ENCODE results near the gene PNPLA8. TPM values are rescaled to one million over a fixed set of nuclear protein-coding genes. Genes with fewer than 3 reads are reported as not detected.

Gene PNPLA8
- polyA plus RNA-seq, 1 experiment, result 26.7 TPM

DNA sequence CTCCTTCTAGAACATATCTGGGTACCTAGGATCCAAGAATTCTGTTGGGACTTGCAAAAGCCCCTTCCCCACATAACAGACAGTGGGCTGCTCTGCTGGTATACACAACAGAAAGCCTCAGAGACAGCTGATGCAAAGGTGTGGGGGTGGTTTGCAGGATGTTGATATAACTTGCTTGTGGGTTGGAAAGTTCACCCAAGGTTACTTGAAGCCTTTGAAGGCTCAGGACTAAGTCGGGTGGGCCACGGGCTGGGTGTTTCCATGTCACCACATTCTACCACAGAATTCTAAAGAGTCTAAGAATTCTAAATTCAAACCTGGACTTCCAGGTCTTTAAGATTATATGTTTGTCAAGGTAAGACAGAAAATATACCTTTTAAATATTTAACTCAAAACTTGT is 62.3 kb downstream of the PNPLA8 start:
- Histone ChIP-seq H3K27me3 (ENCODE audit: control insufficient read depth, insufficient read depth, low read length) (peaks cover 5% of the 10 kb centered on the region), H3K27ac (ENCODE audit: low read depth, low read length) (no peak overlapping the region), H3K4me3 (ENCODE audit: low read depth, low read length) (no peak overlapping the region), H3K9me3 (ENCODE audit: control insufficient read depth, insufficient read depth, low read length) (no peaks in the 10 kb centered on the region)
- POLR2A ChIA-PET, result no interaction called here
- TF ChIP-seq, protein P1, sequence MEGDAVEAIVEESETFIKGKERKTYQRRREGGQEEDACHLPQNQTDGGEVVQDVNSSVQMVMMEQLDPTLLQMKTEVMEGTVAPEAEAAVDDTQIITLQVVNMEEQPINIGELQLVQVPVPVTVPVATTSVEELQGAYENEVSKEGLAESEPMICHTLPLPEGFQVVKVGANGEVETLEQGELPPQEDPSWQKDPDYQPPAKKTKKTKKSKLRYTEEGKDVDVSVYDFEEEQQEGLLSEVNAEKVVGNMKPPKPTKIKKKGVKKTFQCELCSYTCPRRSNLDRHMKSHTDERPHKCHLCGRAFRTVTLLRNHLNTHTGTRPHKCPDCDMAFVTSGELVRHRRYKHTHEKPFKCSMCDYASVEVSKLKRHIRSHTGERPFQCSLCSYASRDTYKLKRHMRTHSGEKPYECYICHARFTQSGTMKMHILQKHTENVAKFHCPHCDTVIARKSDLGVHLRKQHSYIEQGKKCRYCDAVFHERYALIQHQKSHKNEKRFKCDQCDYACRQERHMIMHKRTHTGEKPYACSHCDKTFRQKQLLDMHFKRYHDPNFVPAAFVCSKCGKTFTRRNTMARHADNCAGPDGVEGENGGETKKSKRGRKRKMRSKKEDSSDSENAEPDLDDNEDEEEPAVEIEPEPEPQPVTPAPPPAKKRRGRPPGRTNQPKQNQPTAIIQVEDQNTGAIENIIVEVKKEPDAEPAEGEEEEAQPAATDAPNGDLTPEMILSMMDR (IDR thresholded peaks at IDR 0.05; ENCODE audit: low read depth, low read length), result no peak
- no peak for DNase-seq (ENCODE audit: low read depth, low spot score)
- CTCF ChIA-PET, result interaction anchor here (1.4 kb wide), 1 partner anchor 33 kb away, joined by 5 read pairs; no protein-coding TSS in a partner anchor

DNA sequence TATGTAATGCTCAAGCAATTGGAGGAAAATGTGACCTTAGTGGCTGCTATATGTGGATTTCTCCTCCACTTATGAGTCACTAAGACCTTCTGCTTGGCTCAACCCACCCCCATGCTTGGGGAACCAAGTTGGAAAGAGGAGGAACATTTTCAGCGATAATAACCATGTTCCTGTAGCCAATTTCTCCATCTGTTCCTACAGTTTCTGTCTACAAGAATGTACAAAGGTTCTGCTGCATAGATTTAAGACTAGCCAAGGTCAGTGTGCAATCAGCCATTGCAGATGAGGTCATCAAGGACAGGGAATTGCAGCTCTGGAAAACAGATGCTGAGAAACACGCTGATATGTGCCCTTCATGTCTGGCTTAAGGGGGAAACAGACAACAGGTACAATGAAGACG is 64.1 kb downstream of the PNPLA8 start:
- DNase-seq (ENCODE audit: low read depth, low spot score), result no peak
- CTCF ChIA-PET, result interaction anchor here (0.6 to 1.0 kb wide), 3 partner anchors 9 to 318 kb away, joined by 3 to 4 read pairs (median 4); no protein-coding TSS in a partner anchor
- POLR2A ChIA-PET, result no interaction called here

DNA sequence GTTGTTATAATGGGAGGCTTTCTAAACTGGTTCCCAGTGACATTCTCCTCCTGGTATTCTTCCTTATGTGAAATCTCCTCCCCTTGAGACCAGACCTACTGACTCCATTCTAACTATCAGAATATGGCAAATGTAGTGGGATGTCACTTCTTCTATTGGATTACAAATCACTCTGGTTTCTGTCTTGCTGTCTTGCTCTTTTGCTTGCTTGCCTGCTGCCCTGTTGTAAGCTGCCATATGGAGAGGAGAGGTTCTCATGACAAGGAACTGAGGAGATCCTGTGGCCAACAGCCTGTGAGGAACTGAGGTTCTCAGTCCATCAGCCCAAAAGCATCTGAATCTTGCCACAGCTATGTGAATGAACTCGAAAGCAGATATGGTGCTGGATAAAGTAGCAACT is 65.0 kb downstream of the PNPLA8 start:
- no peak for DNase-seq (ENCODE audit: low read depth, low spot score)
- TF ChIP-seq, protein P1 (IDR thresholded peaks at IDR 0.05; ENCODE audit: low read depth, low read length), result no peak
- ChIA-PET POLR2A (no interaction called here), CTCF (interaction anchor here (1.2 to 2.0 kb wide), 2 partner anchors 278 to 288 kb away, joined by 3 to 7 read pairs; no protein-coding TSS in a partner anchor)
- Histone ChIP-seq H3K27me3 (ENCODE audit: control insufficient read depth, insufficient read depth, low read length) (peaks cover 25% of the 10 kb centered on the region), H3K4me3 (ENCODE audit: low read depth, low read length) (no peak overlapping the region), H3K9me3 (ENCODE audit: control insufficient read depth, insufficient read depth, low read length) (no peaks in the 10 kb centered on the region; the same call in 1 of the 2 replicates), H3K27ac (ENCODE audit: low read depth, low read length) (no peak overlapping the region)

More for the DNA sequence above, 64.1 kb downstream of the PNPLA8 start:
- H3K27ac ChIP-seq (ENCODE audit: low read depth, low read length), result no peak overlapping the region
- TF ChIP-seq, protein P1 (IDR thresholded peaks at IDR 0.05; ENCODE audit: low read depth, low read length), result no peak
- no peaks in the 10 kb centered on the region for H3K9me3 ChIP-seq (ENCODE audit: control insufficient read depth, insufficient read depth, low read length)
- peaks cover 20% of the 10 kb centered on the region for H3K27me3 ChIP-seq (ENCODE audit: control insufficient read depth, insufficient read depth, low read length)
- H3K4me3 ChIP-seq (ENCODE audit: low read depth, low read length), result no peak overlapping the region

DNA sequence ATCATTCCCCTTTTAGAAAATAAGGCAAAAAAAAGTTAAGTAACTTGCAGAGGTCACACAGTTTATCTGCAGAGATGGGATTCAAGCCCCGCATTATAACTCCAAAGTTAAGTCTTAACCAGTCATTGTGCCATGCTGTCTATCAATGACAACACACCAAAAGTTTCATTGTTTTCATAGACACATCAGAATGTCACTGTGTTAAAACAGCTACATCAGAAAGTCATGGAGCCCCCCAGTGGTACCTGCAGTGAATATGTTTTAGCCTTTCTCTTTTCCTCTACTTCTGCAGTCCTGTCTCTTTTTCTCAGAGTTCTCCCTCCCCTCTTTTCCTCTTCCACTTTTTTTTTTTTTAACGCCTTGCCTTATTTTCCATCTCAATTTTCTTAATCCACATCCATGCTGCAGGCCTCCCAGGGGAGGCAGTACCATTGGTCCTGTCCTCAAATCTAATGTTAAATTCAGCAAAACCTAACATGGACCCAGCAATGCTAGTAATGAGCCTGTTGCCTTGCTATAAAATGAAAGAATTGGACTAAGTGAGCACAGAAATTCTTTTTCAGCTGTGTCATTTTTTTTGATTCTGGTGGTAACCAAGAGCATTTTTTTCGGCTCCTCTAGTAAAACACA is 65.9 kb downstream of the PNPLA8 start:
- no peak for DNase-seq (ENCODE audit: low read depth, low spot score)
- ChIA-PET POLR2A (interaction anchor here (0.7 kb wide), 1 partner anchor 360 kb away, joined by 4 read pairs; no protein-coding TSS in a partner anchor), CTCF (interaction anchor here (0.6 to 2.0 kb wide), 6 partner anchors 9 to 287 kb away, joined by 3 to 7 read pairs (median 4); no protein-coding TSS in a partner anchor)
- Histone ChIP-seq H3K27ac (ENCODE audit: low read depth, low read length) (no peak overlapping the region), H3K27me3 (ENCODE audit: control insufficient read depth, insufficient read depth, low read length) (peaks cover 33% of the 10 kb centered on the region), H3K9me3 (ENCODE audit: control insufficient read depth, insufficient read depth, low read length) (no peaks in the 10 kb centered on the region; the same call in 1 of the 2 replicates), H3K4me3 (ENCODE audit: low read depth, low read length) (no peak overlapping the region)
- TF ChIP-seq, protein P1 (IDR thresholded peaks at IDR 0.05; ENCODE audit: low read depth, low read length), result peak; percentile 59

DNA sequence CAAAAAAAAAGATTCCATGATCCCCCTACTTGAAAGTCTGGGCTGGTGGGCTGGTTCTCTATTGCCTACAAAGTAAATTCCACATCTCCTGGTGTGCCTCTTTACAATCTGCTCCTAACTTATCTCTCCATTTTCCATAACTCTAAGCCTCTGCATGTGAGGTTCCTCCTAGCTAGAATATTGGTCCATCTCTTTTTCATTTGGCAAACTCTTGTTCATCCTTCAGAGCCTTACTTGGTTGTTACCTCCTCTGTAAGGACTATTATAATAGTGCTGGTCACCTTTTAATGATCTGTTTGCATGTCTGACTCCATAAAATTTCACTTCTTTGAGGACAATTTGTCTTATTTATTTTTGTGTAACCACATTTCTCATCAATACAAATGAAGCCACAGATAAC is 68.1 kb downstream of the PNPLA8 start:
- Histone ChIP-seq H3K27me3 (ENCODE audit: control insufficient read depth, insufficient read depth, low read length) (peaks cover 48% of the 10 kb centered on the region), H3K27ac (ENCODE audit: low read depth, low read length) (no peak overlapping the region), H3K4me3 (ENCODE audit: low read depth, low read length) (no peak overlapping the region), H3K9me3 (ENCODE audit: control insufficient read depth, insufficient read depth, low read length) (no peaks in the 10 kb centered on the region; the same call in 1 of the 2 replicates)
- TF ChIP-seq, protein P1 (IDR thresholded peaks at IDR 0.05; ENCODE audit: low read depth, low read length), result no peak
- CTCF ChIA-PET, result no interaction called here
- POLR2A ChIA-PET, result no interaction called here
- no peak for DNase-seq (ENCODE audit: low read depth, low spot score)

Measured in AG04450 (cell line).